Liver (tissue), 9 donors: Measurements from ENCODE around the gene ADCY7. TPM values are rescaled to one million over a fixed set of nuclear protein-coding genes. Genes with fewer than 3 reads are reported as not detected.

Source experiments
- DNase-seq: peaks from one replicate; pipeline ENCODE4 v3.0.0-alpha.2; 2017; ENCODE audit warnings: low spot score
- H3K27ac ChIP-seq, 2 donors: one replicate each; pipeline ENCODE4 v1.7.0; 2013; ENCODE audit warnings: inconsistent platforms in 2 of 2, low read length in 2 of 2, control low read depth in 1 of 2, low read depth in 1 of 2, mild to moderate bottlenecking in 1 of 2
- H3K27me3 ChIP-seq, 4 donors: one replicate each; pipeline versions ENCODE4 v1.6.1 to v1.7.0; 2013; ENCODE audit warnings: low read length in 3 of 4, inconsistent platforms in 1 of 4, mild to moderate bottlenecking in 1 of 4, moderate library complexity in 1 of 4; ENCODE audit not compliant: control insufficient read depth in 4 of 4, insufficient read depth in 4 of 4
- H3K36me3 ChIP-seq, 4 donors: one replicate each; pipeline versions ENCODE4 v1.6.1 to v1.7.0; 2013; ENCODE audit warnings: low read length in 3 of 4, mild to moderate bottlenecking in 3 of 4, low read depth in 1 of 4, moderate library complexity in 1 of 4; ENCODE audit not compliant: control insufficient read depth in 4 of 4, insufficient read depth in 3 of 4
- H3K4me1 ChIP-seq, 4 donors: one replicate each; pipeline versions ENCODE4 v1.6.1 to v1.7.0; 2013; ENCODE audit warnings: low read length in 3 of 4, mild to moderate bottlenecking in 3 of 4, moderate library complexity in 1 of 4; ENCODE audit not compliant: control insufficient read depth in 4 of 4, insufficient read depth in 4 of 4
- H3K4me3 ChIP-seq, 3 donors: one replicate each; pipeline versions ENCODE4 v1.6.1 to v1.7.0; 2013; ENCODE audit warnings: low read length in 3 of 3, control low read depth in 1 of 3, low read depth in 1 of 3, mild to moderate bottlenecking in 1 of 3
- H3K9ac ChIP-seq, 2 donors: one replicate each; pipeline ENCODE4 v1.7.0; 2013; ENCODE audit warnings: low read length in 2 of 2, mild to moderate bottlenecking in 2 of 2, moderate library complexity in 2 of 2, control low read depth in 1 of 2, low read depth in 1 of 2
- H3K9me3 ChIP-seq, 4 donors: one replicate each; pipeline versions ENCODE4 v1.6.1 to v1.7.0; 2013; ENCODE audit warnings: low read length in 3 of 4; ENCODE audit not compliant: control insufficient read depth in 4 of 4
- FOXA1 ChIP-seq: IDR thresholded peaks from 2 replicates; pipeline ENCODE4 v1.6.1; 2016; ENCODE audit warnings: antibody characterized with exemption
- FOXA2 ChIP-seq: IDR thresholded peaks from 2 replicates; pipeline ENCODE4 v1.6.1; 2016; ENCODE audit warnings: antibody characterized with exemption
- GABPA ChIP-seq, 2 donors: IDR thresholded peaks in 1 of 2; conservative IDR thresholded peaks in 1 of 2; 2 replicates each; pipeline ENCODE4 v1.6.1; 2016; ENCODE audit warnings: antibody characterized with exemption in 2 of 2, mild to moderate bottlenecking in 1 of 2, moderate library complexity in 1 of 2
- HNF4A ChIP-seq, 2 donors: conservative IDR thresholded peaks; 2 replicates each; pipeline ENCODE4 v1.6.1; 2016; ENCODE audit warnings: antibody characterized with exemption in 2 of 2, mild to moderate bottlenecking in 2 of 2
- HNF4G ChIP-seq: IDR thresholded peaks from 2 replicates; pipeline ENCODE4 v1.6.1; 2016; ENCODE audit warnings: antibody characterized with exemption
- JUND ChIP-seq, 2 donors: IDR thresholded peaks; 2 replicates each; pipeline ENCODE4 v1.6.1; 2016; ENCODE audit warnings: antibody characterized with exemption in 2 of 2
- MAX ChIP-seq: IDR thresholded peaks from 2 replicates; pipeline ENCODE4 v1.6.1; 2016; ENCODE audit warnings: antibody characterized with exemption
- NR2F2 ChIP-seq: IDR thresholded peaks from 2 replicates; pipeline ENCODE4 v1.6.1; 2016; ENCODE audit warnings: antibody characterized with exemption
- REST ChIP-seq: IDR thresholded peaks from 2 replicates; pipeline ENCODE4 v1.6.1; 2016; ENCODE audit warnings: antibody characterized with exemption, mild to moderate bottlenecking
- RXRA ChIP-seq, 2 donors: IDR thresholded peaks; 2 replicates each; pipeline ENCODE4 v1.6.1; 2017 to 2018; ENCODE audit warnings: antibody characterized with exemption in 2 of 2, mild to moderate bottlenecking in 1 of 2
- SP1 ChIP-seq: IDR thresholded peaks from 2 replicates; pipeline ENCODE4 v1.6.1; 2018; ENCODE audit warnings: antibody characterized with exemption, mild to moderate bottlenecking
- TAF1 ChIP-seq: conservative IDR thresholded peaks from 2 replicates; pipeline ENCODE4 v1.6.1; 2016; ENCODE audit warnings: antibody characterized with exemption, mild to moderate bottlenecking
- YY1 ChIP-seq: IDR thresholded peaks from 2 replicates; pipeline ENCODE4 v1.6.1; 2016; ENCODE audit warnings: antibody characterized with exemption, mild to moderate bottlenecking
- WGBS: extraction: QIAGEN DNeasy Blood & Tissue Kit; methylation state at CpG from one replicate; pipeline ENCODE4 v1.1.7; 2013; 5-methylcytosine and 5-hydroxymethylcytosine counted together
- polyA plus RNA-seq, 2 donors: library from polyadenylated mRNA; stranded (reverse) in 1 of 2; unstranded in 1 of 2; fragments of 200-250 nt in 1 of 2; fragments of >200 nt in 1 of 2; fragmentation: Nextera tagmentation in 1 of 2; extraction: Ambion mirVana in 1 of 2; gene quantifications; one replicate each; pipeline versions ENCODE4 v1.2.1 to v1.2.3, GENCODE V29; 2013 to 2015
- total RNA-seq, 2 donors: library from RNA; depleted of rRNA; stranded (reverse); fragments of >200 nt; gene quantifications; one replicate each; pipeline ENCODE4 v1.2.3, GENCODE V29; 2014
- TF ChIP-seq, protein P1 (sequence below): IDR thresholded peaks from 2 replicates; pipeline ENCODE4 v1.6.1; 2016; ENCODE audit warnings: antibody characterized with exemption
- TF ChIP-seq, protein P2 (sequence below): fragments of 150-350 bp; IDR thresholded peaks from 2 replicates; pipeline ENCODE4 v1.5.1; 2017; ENCODE audit warnings: improper control_type of control experiment, low read depth, low read length; ENCODE audit not compliant: missing input control
- donor health status: healthy.
- donor health status: healthy.
- donor health status: healthy.
- donor health status: healthy.
- donor health status: healthy.

Gene ADCY7
- total and polyA plus RNA-seq, 4 donors, result 1.8 to 43.9 (median 7.4) TPM

- Histone ChIP-seq H3K4me3 (no peak overlapping the region), H3K36me3 (no peaks in the 10 kb centered on the region), H3K27me3 (no peaks in the 10 kb centered on the region), H3K4me1 (peaks cover 0 to 18% (median 11%) of the 10 kb centered on the region in 4 donors), H3K9ac (no peak overlapping the region), H3K27ac (no peak overlapping the region), H3K9me3 (no peaks in the 10 kb centered on the region)
- TF ChIP-seq NR2F2 (no peak), MAX (no peak), HNF4A (conservative IDR thresholded peaks at IDR 0.05) (no peak), HNF4G (no peak), SP1 (no peak), FOXA1 (no peak), FOXA2 (no peak), RXRA (IDR thresholded peaks at IDR 0.05) (no peak), TAF1 (no peak), REST (no peak), JUND (IDR thresholded peaks at IDR 0.05) (no peak), GABPA (IDR thresholded peaks at IDR 0.05 in 1 of 2, conservative IDR thresholded peaks at IDR 0.05 in 1 of 2) (no peak), YY1 (no peak)
- TF ChIP-seq, protein P1, sequence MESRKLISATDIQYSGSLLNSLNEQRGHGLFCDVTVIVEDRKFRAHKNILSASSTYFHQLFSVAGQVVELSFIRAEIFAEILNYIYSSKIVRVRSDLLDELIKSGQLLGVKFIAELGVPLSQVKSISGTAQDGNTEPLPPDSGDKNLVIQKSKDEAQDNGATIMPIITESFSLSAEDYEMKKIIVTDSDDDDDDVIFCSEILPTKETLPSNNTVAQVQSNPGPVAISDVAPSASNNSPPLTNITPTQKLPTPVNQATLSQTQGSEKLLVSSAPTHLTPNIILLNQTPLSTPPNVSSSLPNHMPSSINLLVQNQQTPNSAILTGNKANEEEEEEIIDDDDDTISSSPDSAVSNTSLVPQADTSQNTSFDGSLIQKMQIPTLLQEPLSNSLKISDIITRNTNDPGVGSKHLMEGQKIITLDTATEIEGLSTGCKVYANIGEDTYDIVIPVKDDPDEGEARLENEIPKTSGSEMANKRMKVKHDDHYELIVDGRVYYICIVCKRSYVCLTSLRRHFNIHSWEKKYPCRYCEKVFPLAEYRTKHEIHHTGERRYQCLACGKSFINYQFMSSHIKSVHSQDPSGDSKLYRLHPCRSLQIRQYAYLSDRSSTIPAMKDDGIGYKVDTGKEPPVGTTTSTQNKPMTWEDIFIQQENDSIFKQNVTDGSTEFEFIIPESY, result no peak
- TF ChIP-seq, protein P2, sequence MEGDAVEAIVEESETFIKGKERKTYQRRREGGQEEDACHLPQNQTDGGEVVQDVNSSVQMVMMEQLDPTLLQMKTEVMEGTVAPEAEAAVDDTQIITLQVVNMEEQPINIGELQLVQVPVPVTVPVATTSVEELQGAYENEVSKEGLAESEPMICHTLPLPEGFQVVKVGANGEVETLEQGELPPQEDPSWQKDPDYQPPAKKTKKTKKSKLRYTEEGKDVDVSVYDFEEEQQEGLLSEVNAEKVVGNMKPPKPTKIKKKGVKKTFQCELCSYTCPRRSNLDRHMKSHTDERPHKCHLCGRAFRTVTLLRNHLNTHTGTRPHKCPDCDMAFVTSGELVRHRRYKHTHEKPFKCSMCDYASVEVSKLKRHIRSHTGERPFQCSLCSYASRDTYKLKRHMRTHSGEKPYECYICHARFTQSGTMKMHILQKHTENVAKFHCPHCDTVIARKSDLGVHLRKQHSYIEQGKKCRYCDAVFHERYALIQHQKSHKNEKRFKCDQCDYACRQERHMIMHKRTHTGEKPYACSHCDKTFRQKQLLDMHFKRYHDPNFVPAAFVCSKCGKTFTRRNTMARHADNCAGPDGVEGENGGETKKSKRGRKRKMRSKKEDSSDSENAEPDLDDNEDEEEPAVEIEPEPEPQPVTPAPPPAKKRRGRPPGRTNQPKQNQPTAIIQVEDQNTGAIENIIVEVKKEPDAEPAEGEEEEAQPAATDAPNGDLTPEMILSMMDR, result no peak
- 84% methylated on average over 8 of the region's 8 CpGs for WGBS
- DNase-seq, result no peak
Measured at GRCh38 chr16:50263940-50264929, 2.1 kb upstream of the ADCY7 start.
